Measurements from ENCODE around the gene B4GALNT3.

Gene B4GALNT3

DNA sequence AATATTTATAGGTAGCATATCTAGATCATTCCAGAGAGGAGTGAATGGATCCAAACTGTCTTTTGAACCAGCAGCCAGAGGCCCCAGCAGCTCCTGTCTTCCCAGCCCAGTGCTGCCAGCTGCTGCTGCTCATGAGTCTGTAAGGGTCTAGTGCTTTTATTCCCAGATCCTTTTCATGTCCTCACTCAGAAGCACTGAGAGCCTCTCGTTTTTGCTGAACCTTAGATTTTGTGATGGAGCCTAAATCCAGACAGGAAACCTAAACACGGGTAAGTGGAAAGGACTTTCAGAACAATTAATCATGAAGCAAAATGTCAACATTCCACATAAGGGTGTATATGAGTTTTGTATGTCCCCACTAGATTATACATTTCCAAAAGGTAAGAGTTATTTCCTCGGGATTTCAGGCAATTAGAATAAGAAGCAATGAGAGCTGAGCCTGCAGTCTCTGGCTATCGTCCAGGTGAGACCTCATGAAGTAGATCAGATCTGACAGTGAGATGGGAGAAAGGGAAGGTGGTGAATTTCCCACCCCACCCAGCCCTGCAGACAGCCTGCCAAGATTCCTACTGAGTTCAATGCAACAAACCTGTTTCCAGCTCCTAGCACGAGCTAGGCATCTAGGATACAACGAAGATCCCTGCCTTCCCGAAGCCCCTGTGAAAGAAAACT is 119.1 kb downstream of the B4GALNT3 start:
- DNase-seq = no peak

DNA sequence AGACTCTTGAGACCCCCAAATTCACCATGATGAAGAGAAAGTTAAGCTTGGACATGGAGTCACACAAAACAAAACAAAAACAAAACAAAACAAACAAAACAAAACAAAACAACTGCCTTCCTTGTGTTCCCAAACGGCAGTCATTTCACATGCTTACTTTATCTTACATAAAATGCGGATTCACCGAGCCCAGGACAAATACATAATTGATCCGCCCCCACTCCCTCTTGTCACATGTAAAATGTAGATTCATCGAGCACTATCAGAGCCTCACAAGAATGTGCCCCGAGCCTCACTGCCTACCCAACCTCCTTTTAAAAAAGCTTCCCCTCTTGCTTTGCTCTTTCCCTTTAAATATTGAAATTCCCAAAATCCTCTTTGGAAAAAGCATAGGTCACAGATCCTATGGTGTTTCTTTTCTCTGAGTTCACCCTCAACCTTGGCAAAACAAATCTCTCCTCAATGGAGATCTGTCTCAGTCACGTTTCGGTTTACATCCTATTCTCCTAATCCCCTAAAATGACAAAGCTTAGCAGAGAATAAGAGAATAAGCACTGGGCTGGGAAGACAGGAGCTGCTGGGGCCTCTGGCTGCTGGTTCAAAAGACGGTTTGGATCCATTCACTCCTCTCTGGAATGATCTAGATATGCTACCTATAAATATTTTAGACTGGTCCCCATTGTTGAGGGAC is 119.8 kb downstream of the B4GALNT3 start:
- no peak for DNase-seq

DNA sequence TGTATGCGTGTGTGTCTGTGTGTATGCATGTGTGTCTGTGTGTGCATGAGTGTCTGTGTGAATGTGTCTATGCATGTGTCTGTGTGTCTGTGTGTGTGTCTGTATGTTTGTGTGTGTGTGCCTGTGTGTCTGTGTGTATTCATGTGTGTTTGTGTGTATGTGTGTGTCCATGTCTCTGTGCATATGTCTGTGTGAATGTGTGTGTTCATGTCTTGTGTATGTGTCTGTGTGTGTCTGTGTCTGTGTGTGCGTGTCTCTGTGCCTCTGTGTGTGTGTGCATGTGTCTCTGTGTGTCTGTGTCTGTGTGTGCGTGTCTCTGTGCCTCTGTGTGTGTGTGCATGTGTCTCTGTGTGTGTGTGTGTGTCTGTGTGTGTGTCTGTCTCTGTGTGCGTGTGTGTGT is 121.1 kb downstream of the B4GALNT3 start:
- no peak for DNase-seq

DNA sequence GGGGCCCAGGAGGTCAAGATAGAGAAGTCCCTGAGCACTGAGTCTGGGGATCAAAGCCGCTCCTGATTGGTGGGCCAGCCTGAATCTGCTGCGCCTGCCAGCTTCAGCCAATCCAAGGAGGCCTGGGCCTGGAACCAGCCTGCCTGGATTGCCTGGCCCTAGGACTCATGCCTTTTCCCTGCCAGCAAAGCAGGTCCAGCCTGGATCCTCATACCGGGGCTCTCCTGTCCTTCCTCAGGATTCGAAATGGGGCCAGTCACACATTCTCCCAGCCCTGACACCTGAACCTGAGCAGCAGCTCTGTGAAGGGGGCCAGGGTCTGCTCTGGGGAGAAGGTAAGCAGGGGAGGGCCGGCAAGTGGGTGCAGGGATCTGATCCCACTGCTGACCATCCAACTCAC is 121.6 kb downstream of the B4GALNT3 start:
- DNase-seq = no peak

DNA sequence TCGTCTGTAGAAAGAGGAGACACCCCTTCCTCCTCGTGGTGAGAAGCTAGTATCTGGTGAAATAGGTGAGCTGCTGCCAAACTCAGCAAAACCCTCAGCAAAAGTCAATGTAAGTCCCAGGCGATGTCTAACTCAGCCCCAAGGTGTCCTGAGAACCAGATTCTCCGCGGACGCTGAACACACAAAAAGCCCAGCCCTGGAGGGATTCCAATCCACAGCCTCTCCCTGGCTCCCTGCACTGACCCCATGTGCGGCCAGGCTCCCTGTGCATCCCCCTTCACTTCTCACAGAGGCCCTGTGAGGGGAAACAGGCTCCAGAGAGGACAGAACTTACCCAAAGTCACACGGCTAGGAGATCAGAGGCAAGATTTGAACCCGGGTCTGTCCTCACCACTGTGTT is 122.0 kb downstream of the B4GALNT3 start:
- DNase-seq = no peak

DNA sequence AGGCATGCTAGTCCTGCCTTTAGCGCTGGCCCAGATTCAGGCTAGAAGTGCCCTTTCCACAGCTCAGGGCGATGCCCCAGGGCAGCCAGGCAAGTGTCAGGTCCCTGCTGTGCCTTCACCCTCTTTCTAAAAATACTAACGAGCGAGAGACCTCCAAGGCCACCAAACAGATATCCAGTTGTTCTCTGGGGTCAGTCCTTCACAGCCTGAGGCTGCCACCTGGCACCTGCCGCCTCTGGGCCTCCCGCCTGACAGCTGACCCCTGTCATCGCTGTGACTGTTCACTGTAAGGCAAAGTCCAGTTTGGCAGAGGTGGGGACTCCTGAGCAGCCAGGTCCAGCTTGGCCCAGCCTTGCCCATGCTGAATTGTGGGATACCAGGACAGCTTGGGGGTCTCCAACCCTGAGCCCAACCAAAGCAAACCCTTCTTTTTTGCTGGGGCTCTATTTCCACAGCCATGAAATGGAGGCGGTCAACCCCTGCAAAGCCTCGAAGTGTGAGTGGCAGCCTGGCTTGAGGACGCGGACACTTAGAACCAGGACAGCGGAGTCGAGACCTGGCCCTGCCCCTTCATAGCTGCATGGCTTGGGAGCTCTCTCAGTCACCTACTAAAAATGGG is 123.6 kb downstream of the B4GALNT3 start:
- DNase-seq = no peak

DNA sequence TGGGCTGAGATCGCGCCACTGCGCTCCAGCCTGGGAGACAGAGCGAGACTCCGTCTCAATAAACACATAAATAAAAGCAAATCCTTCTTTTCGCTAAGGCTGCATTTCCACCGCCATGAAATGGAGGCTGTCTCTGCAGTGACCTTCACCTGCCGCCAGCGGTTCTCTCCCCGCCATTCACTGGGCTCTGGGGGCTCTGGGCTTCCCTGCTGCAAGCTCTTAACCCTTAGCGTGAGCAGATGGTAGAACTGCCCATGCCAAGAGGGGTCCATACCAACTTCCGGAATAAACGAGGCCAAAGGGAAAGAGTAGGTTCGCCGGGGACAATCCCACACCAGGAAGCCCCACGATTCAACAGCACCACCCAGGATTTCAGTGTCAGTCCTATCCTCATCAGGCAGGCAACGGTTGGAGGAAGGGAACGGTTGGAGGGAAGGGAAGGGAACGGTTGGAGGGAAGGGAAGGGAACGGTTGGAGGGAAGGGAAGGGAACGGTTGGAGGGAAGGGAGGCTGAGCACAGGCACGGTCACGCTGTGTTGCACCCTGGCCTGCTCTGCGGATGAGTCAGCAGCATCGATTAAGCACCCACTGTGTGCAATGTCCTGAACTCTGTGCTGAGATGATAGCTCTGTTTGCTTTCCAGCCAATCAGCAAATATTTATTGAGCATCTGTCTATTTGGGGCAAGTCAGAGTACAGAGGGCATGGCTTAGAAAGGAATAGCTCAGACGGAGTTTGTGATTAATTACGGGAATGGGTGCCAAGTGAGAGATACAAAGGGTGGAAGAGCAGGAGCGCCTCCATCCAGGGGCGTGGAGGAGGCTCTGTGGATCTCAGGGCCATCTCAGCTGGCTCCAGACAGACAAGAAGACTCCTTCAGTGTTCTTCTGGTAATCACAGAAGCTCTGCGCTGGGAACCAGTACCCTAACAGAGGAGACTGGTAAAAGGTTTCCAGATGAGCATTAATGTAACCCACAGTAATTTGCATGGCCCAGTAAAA is 125.6 kb downstream of the B4GALNT3 start:
- no peak for DNase-seq

DNA sequence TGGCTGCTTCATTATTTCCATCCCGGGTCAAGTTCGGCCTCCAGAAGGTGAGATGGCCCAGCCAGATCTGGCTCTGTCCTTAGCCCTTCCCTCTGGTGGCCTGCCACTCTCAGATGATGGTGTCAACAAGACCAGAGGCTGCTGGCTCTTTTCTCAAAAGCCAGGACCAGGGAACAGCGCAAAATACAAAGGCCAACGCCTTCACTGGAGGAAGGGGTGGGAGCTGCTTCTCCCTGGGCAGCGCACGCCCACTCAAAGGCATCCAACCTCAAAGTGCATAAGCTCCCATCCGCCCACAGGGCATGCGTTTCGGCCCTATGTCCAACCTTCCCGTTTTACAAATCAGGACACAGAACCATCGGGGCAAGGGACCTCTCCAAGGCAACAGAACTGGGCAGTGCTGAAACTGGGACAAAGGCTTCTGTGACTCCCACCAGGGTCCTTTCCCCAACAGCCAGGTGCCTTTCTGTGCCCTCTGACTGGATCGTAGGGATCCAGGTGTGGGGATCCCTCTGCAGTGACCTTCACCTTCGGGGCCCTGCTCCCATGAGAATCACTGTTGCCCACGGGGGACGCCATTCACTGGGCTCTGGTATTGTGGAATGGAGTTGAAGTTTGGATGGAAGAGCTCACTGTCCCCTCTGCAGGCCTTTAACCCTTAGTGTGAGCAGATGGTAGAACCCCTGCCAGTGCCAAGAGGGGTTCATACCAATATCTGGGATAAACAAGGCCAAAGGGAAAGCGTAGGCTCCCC is 126.8 kb downstream of the B4GALNT3 start:
- no peak for DNase-seq

DNA sequence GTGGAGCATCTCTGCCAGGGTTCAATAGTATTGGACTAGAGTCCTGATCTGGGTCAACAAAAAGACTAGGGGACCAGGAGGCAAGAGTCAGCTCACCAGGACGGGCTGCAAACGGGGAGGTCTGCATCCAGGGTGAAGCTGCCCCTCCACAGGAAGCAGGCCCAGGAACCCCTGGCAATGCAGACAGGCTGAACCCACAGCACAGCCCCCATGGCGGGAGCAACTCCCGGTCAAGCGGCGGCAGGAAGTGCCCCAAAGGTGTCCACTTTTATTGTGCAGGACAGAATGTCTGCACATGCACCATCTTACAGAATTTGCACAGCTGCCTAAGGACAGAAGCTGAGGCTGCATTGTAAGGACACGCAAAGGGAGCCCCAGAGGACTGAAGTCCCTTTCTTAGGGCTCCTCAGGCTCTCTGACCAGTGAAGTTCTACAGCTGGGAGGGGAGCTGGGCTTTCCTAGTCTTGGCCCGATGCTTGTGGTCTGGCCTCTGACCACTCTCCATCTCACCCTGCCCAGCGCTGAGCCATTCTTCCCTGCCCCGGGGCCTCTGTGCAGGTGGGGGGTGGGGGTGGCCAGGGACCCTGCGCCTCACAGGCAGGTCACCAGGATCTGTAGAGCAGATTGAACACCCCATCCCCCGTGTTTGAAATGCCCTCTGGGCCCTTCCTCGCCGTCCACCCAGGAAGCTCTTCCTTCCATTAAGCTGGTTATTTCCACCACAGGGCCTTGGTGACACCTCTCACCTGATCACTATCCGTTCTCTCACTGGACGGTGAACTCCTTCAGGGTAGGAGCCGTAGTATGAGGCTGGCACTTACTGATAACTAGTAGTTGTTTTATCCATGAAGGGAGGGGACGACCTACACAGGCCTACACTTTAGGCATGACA is 127.6 kb downstream of the B4GALNT3 start:
- no peak for DNase-seq

DNA sequence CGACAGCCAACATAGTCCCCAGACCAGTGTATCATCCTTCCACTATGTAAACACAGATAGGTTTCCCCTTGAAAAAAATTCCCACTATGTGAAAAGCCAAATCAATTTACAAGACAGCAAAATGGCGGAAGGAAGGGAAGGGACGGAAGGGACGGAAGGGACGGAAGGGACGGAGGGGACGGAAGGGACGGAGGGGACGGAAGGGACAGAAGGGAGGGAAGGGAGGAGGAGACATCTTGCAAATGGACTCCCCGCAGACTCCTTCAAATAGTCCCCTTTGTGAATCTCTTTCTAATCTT is 128.2 kb downstream of the B4GALNT3 start:
- DNase-seq = no peak

DNA sequence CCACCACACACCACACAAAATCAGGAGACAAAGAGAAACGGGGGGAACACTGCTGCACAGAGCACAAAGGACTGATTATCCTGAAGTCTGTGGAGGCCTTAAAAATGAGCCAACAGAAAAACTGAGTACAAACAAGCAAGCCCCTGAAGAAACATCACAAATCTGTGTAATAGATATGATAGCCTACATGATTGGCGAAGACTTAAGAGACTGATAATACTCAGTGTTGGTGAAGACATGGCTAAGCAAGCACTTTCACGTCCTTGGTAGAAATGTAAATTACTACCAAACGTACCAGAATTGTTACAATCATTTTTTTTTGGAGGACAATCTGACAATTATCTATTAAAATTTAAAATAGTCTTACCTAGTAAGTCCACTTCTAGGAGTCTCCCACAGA is 128.9 kb downstream of the B4GALNT3 start:
- DNase-seq = no peak

DNA sequence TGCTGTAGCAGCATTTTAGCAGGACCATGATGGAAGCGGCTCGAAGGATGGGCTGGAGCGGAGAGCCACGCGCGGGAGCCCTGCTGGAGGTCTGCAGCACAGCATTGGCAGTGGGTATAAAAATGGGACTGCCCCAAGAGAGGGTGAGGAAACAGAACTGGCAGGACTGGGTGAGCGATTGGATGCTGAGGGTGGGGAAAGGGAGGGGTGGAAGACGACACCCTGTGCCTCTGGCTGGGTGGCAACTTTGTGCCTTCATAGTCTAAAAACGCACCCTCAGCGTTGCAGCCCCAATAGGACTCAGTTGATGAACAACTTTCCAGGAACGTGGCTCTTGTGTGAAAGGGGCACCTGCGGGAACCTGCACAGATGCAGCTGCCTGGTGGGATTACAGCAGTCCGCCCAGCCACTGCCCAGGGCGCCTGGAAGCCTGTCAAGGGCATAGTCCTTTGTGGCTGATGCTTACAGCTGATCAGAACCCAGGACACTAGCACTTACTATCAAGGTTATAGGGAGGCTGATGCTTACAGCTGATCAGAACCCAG is 130.5 kb downstream of the B4GALNT3 start:
- no peak for DNase-seq

DNA sequence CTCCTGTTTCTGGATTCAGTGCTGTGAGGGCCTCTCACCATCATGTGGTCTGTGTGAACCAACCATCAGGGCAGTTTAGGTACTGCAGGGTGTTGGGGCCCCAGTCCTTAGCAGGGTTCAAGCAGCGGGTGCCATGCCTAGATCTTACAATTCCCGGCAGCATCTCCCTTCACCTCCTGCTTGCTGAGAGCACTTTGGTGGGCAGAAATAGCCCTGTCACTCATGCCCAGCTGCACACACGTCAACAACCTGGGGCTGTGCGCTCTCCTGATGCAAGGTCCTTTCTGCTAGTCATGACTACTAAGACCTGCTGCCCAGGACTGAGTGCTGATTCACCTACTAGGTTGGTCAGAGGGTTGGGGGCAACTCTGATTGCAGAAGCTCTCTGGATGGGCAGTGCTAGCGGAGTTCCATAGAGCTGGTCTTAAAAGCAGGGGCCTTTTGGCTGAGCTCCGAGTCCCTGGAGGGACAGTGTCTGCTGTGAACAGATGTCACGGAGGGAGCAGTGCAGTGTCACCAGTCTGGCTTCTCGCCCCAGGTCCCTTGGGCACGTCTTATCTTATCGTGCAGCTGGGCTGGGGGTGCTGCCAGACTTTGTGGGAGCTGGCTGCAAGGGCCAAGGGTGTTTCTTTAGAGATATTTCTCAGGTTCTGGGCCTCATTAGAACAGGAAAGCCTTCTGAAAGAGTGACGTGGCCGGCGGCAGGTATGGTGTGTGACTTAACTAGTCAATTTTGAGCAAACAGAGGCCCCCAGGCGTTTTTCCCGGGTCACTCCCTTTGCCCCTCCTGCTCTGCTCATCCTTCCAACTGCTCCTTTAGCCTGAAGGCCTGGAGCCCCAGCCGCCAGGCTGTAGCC is 131.7 kb downstream of the B4GALNT3 start:
- DNase-seq = no peak

DNA sequence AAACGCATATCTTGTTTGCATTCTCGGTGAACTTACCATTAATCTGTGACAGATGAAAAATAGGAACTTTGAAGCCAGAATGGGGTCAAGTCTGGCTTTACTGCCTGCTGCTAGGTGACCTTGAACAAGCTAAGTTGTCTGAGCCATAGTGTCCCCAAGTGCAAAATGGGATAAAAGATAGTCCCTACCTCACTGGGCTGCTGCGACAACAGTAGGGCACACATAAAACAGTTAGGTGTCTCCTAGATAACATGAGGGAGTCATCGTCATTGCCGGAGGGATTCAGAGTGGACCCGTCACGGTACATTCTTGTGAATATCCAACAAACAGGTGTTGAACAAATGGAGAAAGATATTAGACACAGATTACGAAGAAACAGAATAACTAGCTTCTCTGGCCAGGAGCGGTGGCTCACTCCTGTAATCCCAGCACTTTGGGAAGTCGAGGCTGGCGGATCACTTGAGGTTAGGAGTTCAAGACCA is 132.3 kb downstream of the B4GALNT3 start:
- DNase-seq = no peak

DNA sequence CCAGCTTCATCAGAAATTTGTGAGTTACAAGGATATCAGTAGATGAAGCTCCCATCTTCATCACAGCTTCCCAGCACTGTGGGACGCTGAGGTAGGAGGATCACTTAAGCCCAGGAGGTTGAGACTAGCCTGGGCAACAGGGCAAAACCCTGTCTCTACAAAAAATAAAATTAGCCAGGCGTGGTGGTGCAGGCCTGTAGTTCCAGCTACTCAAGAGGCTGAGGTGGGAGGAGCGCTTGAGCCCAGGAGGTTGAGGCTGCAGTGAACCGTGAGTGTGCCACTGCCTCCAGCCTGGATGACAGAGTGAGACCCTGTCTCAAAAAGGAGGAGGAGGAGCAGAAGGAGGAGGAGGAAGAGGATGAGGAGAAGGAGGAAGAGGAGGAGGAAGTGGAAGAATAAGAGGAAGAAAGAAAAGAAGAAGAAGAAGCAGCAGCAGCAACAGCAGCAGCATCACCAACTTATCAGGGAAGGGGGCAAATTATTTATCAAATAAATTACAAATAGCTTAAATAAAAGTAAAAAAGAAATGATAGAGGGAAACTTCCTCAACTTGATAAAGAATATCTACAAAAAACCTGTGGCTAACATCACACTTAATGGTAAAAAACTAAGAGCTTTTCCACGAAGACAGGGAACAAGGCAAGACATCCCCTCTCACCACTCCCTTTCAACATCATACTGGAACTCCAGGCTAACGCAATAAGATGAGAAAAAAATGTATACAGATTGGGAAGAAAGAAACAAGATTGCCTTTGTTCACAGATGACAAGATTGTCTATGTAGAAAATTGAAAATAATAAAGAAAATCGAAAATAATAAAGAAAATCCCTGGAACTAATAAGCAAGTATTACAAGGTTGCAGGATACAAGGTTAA is 133.9 kb downstream of the B4GALNT3 start:
- no peak for DNase-seq

DNA sequence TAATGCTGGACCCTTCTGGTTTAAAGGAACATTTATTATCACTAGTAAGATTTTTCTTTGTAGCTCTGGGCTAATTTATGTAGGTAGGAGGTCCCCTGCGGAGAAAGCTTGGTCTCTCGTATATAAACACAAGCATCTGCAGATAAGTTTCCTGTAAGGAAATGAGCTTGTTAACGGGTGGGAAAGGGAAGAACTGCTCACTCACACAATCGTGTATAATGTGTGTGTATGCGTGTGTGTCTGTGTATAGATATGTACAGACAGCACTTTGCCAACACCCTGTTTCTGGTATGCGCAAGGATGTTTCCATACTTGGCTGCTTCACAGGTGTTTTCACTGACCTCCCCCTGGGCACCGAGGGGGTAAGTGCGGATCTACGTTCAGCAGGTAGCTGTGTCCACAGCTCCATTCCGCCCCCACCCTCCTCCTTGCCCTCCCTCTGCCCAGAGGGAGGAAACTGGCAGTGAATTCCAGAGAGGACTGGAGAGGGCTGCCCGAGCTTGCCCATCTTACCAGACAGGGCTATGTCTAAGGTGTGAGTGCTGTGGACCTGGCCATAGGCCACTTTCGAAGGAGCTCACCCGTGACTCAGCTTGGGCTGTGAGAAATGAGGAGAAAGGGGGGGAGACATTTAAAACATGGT is 138.3 kb downstream of the B4GALNT3 start:
- no peak for DNase-seq

DNA sequence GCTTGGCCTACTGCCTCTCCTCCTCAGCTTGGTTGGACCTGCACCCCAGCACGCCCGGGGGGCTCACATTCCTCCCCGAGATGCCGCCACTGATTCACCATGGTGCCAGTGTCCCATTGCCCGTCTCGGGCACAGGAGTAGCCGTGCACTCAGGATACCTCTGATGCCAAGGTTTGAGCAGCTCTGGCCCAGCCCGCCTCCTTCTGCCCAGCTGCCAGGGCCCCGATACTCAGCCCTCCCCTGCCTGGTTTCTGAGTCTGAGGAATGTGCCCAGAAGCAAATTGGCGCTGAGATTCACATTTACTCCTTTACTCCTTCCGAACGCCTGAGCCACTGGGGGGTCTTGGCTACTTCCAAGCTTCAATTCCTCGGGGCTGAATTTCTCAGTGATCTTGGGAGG is 140.0 kb downstream of the B4GALNT3 start:
- DNase-seq = no peak

DNA sequence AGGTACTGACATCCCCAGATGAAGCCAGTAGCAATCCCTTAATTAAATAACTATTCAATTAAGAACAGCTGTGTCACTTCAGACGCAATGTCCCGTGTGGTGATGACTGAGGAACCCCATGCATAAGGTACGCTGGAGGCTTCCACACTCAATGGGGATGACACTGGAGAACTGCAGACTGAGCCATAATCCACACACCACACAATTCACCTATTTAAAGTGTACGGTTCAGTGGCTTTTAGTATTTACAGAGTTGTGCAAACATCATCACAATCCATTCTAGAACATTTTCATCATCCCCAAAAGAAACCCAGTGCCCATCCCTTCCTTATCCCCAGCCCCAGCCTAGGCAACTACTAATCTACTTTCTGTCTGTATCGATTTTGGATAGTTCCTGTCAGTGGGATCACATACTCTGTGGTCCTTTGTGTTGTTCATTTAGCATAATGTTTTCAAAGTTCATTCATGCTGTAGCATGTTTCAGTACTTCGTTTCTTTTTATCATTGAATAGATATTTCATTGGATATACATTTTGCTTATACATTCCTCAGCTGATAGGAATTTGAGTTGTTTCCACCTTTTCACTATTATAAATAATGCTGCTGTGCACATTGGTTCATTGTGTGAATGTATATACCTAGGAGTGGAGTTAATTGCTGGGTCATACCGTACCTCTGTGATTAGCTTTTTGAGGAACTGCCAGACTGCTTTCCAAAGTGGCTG is 142.4 kb downstream of the B4GALNT3 start:
- DNase-seq = no peak
